ENCODE measurements around the gene ITK. TPM values are rescaled to one million over a fixed set of nuclear protein-coding genes. Genes with fewer than 3 reads are reported as not detected.
"Not testable (repeated sequence)": the region's sequence is repeated elsewhere in the genome, so short reads cannot be mapped to it uniquely, and the experiment has no call there.

ITK gene
- polyA plus RNA-seq, 3 donors: 0.22 to 0.49 (median 0.33) TPM

GRCh38 chr5:157210652-157211051 is 30.0 kb downstream of the ITK start:
- not testable (repeated sequence) for DNase-seq

- no peak for DNase-seq
Measured at GRCh38 chr5:157212307-157212706, 31.7 kb downstream of the ITK start.

GRCh38 chr5:157213527-157214243 is 33.0 kb downstream of the ITK start:
- no peak for DNase-seq

- no peak for DNase-seq
Measured at GRCh38 chr5:157214415-157214814, 33.8 kb downstream of the ITK start.

- peak; percentile 12 for DNase-seq
Measured at GRCh38 chr5:157214861-157215513, 34.3 kb downstream of the ITK start.

GRCh38 chr5:157215514-157216167 is 35.0 kb downstream of the ITK start:
- DNase-seq: no peak

- no peak for DNase-seq
Measured at GRCh38 chr5:157216391-157217142, 35.9 kb downstream of the ITK start.

GRCh38 chr5:157217289-157218024 is 36.8 kb downstream of the ITK start:
- DNase-seq: no peak

GRCh38 chr5:157219491-157220271 is 39.0 kb downstream of the ITK start:
- DNase-seq: no peak

- no peak for DNase-seq
Measured at GRCh38 chr5:157221959-157222358, 41.3 kb downstream of the ITK start.

- DNase-seq: no peak
Measured at GRCh38 chr5:157222506-157223230, 42.0 kb downstream of the ITK start.

- DNase-seq: no peak
Measured at GRCh38 chr5:157225469-157226422, 45.1 kb downstream of the ITK start.

GRCh38 chr5:157230610-157231009 is 50.0 kb downstream of the ITK start:
- no peak for DNase-seq

GRCh38 chr5:157232706-157233105 is 52.1 kb downstream of the ITK start:
- DNase-seq: no peak

- no peak for DNase-seq
Measured at GRCh38 chr5:157233515-157233914, 52.9 kb downstream of the ITK start.

GRCh38 chr5:157236423-157236822 is 55.8 kb downstream of the ITK start:
- DNase-seq: no peak

- no peak for DNase-seq
Measured at GRCh38 chr5:157241483-157241882, 60.8 kb downstream of the ITK start.

- DNase-seq: not testable (repeated sequence)
Measured at GRCh38 chr5:157244704-157245103, 64.1 kb downstream of the ITK start.

GRCh38 chr5:157245476-157245875 is 64.8 kb downstream of the ITK start:
- no peak for DNase-seq
